ENCODE results near the gene RGS7.
"Not testable (repeated sequence)": the region's sequence is repeated elsewhere in the genome, so short reads cannot be mapped to it uniquely, and the experiment has no call there.

RGS7 gene

DNA sequence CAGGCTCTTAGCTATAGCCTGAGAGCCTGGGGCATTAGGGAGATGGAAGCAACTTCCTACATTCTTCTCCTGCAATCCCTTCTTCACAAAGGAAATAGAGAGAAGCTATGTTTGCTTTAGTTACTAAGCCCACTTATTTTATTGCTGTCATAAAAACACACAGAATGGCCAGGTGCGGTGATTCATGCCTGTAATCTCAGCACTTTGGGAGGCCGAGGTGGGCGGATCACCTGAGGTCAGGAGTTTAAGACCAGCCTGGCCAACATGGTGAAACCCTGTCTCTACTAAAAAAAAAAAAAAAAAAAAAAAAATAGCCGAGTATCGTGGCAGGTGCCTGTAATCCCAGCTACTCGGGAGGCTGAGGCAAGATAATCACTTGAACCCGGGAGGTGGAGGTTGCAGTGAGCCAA, 573.3 kb downstream of the RGS7 start:
- not testable (repeated sequence) for DNase-seq (ENCODE audit: low read depth in 2 of 2)

DNA sequence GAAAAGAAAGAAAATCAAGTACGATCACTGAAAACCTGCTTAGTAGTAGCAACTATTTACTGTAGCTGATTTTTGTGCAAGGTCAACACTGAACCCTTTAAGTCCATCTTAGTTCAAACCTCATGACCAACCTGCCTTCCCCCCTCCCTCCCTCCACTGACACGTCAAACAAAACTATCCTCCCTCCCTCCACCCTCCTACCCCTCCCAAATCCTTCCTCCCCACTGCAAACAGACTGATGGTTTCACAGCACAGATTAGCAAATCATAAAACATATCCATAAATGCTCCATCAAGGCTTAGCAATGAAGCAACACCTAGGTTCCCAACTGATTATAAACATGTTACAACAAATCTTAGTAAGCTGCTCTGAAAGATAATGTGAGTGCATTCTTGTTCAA, 580.8 kb downstream of the RGS7 start:
- DNase-seq (ENCODE audit: low read depth in 2 of 2), result no peak

DNA sequence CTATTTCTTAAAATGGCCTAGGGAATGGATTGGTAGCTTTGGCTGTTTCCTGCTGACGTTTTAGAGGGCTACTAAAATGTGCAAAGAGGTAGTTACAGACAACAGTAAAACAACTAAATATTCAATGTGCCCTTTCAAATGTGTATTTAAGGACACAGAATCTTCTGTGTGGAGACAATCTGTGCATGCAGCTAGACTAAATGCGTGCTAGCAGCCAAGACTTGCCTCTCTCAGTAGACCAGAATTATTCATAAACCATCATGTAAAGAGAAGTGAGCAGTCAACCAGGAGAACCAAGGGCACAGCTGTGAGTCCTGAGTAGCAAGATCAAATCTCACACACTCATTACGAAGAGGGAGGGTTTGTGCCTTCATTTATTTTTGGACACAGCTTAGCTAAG, 584.9 kb downstream of the RGS7 start:
- DNase-seq (ENCODE audit: low read depth in 2 of 2), result no peak

DNA sequence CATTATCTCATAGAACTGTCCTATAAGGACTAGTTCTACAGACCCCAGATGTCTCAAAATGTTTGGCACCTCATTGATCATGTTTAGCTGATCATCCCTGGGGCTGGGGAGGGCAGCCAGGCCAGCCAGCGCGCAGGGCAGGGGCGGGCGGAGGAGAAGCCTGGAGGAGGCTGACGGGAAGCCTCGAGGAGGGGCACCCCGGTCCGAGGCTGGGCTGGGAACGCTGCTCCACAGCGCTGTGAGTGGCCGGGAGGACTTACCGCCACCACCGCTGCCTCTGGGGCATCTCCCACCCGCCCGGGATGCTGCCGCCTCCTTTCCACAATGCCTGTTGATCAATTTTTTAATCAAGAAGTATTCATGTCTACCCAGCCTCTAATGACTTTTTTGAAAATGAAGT, 585.6 kb downstream of the RGS7 start:
- DNase-seq (ENCODE audit: low read depth in 2 of 2), result no peak

DNA sequence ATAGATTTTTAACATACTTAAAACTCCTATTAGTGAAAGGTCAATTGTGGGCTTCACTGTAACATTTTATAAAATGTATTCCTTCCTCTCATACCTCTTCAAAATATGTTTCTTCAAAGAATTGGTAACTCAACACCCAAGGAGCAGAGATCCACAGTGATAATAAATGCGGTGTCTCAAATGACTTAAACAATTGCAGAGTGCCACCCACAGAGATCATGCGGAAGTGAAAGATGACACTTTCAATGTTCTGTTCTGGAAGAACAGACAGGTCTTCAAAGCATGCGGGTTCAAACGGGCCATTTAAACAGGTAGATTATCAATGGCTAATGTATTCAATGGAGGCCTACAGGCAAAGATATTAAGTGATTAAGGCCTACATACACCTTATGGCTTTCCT, 588.0 kb downstream of the RGS7 start:
- DNase-seq (ENCODE audit: low read depth in 2 of 2), result no peak

DNA sequence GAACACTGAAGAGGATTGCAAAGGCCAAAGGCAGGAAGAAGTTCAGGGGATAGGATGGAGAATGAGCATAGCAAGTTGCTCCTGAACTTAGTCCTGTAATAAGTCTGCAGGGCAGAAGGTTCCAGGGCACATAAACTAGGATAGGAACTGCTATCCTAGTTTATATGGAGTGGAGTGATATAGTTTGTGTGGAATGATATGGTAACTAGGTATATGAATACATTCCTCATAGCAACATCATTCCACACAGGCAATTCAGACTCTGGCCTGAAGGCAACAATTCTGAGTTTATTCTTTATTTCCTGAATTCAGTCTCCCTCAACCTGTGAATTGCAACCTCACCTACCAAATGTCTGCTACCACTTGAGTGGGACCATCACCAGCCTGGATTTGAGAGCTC, 590.2 kb downstream of the RGS7 start:
- no peak for DNase-seq (ENCODE audit: low read depth in 2 of 2)

DNA sequence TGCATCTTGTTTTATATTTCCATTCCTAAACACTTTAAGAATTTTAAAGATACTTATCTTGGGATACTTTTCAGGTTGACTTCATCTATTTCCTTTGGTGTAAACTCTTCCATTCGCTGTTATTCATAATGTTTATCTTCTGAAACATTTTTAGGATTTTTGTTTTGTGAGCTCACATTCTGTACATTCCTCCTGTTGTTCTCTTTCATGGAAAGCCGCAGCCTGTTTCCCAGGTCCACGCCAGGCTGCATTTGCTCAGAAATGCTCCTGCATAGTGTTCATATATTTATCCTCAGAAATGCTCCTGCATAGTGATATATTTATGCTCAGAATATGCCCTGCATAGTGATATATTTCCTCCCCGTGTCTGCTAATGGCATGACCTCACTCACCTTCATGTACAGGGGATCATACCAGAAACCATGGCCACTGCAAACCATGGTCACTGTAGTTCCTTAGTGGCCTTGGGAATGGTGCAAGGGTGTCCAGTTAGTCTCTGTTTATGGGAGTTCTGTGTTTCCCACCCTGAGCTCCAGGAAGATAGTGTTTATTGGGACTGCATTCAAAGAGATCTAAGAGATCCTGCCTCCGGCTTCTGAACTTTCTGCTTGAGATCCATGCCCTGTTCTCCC, 591.2 kb downstream of the RGS7 start:
- DNase-seq (ENCODE audit: low read depth in 2 of 2), result no peak

DNA sequence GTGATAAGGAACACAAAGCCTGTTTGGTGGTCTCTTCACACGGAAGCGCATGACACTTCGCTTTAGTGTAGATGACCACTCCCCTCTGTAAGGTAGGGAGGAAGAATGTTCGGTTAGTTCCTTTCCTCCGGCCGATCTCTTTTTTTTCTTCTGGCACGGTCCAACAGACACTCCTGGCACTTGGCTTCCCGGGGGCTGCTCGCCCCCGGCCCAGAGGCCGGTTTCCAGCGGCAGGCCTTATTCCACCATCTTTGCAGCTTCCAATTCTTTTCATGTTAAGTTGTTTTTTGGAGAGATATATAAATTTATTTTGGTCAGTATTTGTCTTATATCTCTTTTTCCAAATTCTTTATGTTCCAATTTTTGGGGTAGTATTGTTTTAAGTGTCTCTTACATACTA, 593.2 kb downstream of the RGS7 start:
- DNase-seq (ENCODE audit: low read depth in 2 of 2), result no peak

DNA sequence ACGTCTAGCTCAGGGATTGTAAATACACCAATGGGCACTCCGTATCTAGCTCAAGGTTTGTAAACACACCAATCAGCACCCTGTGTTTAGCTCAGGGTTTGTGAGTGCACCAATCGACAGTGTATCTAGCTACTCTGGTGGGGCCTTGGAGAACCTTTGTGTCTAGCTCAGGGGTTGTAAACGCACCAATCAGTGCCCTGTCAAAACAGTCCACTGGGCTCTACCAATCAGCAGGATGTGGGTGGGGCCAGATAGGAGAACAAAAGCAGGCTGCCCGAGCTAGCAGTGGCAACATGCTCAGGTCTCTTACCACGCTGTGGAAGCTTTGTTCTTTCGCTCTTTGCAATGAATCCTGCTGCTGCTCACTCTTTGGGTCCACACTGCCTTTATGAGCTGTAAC, 593.9 kb downstream of the RGS7 start:
- not testable (repeated sequence) for DNase-seq (ENCODE audit: low read depth in 2 of 2)

DNA sequence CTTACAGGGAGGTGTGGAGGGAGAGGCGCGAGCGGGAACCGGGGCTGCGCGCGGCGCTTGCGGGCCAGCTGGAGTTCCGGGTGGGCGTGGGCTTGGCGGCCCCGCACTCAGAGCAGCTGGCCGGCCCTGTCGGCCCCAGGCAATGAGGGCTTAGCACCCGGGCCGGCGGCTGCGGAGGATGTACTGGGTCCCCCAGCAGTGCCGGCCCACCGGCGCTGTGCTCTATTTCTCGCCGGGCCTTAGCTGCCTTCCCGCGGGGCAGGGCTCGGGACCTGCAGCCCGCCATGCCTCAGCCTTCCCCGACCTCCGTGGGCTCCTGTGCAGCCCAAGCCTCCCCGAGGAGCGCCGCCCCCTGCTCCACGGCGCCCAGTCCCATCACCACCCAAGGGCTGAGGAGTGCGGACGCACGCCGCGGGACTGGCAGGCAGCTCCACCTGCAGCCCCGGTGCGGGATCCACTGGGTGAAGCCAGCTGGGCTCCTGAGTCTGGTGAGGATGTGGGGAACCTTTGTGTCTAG, 594.5 kb downstream of the RGS7 start:
- DNase-seq (ENCODE audit: low read depth in 2 of 2), result not testable (repeated sequence)

DNA sequence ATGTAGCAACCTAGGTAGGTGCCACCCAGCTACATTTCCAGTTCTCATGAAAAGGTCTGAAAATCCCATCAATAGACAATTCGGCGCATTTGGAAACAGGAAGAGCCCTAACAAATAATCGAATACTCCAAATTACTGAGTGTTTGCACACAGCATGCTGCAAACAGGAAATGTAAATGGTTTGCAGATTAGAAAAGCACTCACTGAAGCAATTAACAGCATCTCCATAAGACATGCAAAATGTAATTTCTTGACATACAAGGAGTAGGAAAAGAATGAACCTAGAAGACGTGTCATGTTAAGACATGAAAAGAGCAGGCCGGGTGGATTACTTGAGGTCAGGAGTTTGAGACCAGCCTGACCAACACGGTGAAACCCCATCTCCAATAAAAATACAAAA, 598.2 kb downstream of the RGS7 start:
- not testable (repeated sequence) for DNase-seq (ENCODE audit: low read depth in 2 of 2)

DNA sequence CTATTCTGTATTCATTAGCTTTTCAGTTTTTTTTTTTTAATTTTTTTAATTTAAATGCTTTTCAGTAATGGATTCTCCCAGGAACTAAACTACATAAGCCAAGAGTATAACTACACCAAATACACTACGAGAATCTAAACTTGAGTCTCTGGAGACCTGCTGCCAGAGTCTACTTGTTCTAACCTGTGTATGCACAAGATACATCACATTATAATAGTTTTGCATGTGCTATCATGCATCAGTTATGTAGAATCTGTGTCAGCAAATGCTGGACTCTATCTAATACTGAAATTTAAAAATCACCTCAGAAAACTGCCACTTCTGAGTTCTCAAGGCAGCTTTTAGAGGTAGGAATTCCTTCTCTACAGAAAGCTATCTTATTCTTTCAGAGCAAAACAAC, 598.7 kb downstream of the RGS7 start:
- DNase-seq (ENCODE audit: low read depth in 2 of 2), result no peak

DNA sequence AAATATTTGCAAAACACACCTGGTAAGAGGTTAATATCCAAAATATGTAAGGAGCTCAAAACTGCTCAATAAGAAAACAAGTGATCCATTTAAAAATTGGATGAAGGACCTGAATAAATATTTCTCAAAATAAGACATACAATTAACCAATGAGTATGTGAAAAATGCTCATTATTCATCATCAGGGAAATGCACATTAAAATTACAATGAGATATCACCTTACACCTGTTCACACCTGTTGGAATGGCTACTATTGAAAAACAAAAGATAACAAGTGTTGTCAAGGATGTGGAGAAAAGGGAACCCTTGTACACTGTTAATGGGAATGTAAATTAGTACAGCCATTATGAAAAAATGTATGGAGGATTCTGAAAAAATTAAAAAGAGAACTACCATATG, 609.1 kb downstream of the RGS7 start:
- no peak for DNase-seq (ENCODE audit: low read depth in 2 of 2)

DNA sequence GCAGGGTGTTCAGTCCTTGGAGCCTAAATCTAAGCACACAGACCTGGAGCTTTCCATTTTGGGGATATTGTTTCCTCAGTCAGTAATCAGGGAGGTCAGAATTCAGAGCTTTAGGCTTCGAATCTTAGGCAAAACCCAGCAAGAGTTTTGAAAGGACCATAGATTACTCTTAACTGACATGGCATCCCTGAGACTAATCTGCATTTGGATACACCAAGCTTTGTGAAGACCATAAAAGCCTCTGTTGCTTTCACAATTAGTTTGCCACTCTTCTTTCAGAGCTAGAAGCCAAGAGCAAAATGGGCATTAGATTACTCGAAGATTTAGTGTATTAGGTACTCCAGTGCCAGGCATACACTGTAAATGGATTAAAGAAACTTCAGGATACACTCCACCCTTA, 613.3 kb downstream of the RGS7 start:
- no peak for DNase-seq (ENCODE audit: low read depth in 2 of 2)

DNA sequence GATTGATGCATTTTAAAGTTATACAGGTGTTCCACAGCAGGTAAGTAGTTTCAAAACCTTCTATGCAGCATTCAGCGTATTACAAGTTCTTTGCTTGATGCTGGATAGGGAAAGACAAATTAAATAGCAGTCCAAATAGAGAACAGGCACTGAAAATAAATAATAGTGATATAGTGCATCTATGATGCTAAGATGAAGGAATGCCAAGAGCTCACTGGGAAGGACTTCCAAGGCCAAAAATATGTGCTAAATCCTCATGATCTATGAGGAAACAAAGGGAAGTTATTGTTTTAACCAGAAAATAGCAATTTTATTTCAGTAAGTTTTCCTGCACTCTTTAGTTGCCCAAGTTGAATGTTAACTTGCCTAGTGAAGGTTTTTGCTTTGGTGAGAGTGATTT, 617.3 kb downstream of the RGS7 start:
- no peak for DNase-seq (ENCODE audit: low read depth in 2 of 2)

DNA sequence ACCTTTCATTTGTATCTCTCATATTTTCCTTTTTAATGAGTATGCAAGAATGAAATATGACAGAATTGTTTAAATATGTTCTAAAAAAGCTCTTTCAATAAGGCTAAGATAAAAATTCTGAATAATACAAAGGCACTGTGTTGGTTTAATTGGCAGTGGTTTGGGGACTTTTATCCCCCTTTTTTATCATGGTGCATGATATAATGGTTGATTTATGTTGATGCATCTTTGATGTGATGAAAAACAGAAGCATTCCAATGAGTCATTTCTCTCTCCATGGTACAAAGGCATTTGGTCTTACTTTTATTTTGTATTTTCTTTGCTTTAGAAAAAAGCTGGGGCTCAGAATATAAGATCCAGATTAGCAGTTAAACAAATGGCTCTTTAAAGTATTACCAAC, 617.9 kb downstream of the RGS7 start:
- no peak for DNase-seq (ENCODE audit: low read depth in 2 of 2)

DNA sequence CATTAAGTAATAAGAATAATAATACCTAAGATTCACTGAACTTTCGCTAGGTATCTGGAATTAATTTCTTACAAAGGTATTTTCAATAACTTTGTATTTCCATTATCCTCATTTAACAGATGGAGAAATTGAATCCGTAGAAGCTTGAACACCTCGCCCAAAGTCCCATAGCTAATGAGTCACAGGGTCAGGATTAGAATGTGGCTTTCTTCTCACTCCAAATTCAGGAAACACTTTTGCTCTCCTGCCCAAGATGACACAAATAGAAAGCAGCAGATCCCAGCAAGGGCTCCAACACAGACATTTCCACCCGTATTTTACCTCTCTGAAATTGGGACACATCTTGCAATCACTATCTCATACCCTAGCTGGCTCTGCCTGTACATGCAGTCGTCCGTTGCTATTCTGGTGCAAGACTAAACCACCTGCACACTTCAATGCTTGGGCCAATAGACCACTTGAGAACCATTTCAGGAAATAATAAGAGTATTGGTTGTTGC, 619.2 kb downstream of the RGS7 start:
- no peak for DNase-seq (ENCODE audit: low read depth in 2 of 2)

DNA sequence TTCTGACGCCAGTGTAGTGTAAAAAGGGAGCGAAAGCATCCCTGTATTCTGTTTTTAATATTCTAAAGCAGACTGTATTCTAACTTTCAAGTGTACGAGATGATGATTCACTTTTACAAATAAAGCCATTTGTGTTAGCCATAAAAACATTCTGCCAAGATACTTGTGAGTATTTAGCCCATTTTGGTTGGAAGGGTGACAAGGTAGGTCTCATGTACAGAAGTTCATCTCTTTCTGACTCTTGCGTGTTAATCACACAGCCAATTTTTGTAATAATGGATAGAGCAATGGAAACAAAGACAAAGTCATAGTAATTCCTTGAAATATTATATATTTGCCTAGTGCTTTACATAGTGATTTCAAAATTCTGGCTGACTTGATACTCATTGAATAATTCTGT, 619.7 kb downstream of the RGS7 start:
- no peak for DNase-seq (ENCODE audit: low read depth in 2 of 2)

DNA sequence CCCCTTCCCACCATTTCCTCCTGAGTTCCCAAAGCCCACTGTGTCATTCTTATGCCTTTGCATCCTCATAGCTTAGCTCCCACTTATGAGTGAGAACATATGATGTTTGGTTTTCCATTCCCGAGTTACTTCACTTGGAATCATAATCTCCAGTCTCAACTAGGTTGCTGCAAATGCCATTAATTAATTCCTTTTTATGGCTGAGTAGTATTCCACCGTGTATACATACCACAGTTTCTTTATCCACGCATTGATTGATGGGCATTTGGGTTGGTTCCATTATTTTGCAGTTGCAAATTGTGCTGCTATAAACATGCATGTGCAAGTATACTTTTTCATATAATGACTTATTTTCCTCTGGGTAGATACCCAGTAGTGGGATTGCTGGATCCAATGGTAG, 622.3 kb downstream of the RGS7 start:
- not testable (repeated sequence) for DNase-seq (ENCODE audit: low read depth in 2 of 2)

DNA sequence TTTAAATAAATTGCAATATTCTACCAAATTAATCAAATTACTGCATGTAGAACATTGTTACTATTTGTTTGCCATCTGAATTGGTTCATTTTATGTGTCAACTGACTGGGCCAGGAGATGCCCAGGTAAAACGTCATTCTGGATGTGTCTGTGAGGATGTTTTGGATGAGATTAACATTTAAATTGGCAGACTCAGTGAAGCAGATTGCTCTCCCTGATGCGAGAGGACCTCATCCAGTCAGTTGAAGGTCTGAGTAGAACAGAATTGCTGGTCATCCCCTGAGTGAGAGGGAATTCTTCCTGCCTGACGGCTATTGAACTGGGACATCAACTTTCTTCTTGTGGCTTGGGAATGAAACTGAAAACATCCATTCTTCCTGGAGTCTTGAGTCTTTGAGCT, 623.0 kb downstream of the RGS7 start:
- no peak for DNase-seq (ENCODE audit: low read depth in 2 of 2)

DNA sequence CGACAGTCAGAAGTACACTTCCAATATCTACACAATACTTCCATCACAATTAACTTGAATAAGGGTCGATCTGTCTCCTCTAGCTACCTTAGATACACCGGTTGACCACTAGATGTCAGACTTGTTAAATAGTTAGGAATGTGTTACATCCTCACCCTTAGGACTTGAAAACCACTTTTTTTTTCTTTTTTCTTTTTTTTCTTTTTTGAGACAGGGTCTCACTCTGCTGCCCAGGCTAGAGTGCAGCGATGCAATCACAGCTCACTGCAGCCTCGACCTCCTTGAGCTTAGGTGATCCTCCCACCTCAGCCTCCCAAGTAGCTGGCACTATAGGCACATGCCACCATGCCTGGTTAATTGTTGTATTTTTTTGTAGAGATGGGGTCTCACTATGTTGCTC, 624.6 kb downstream of the RGS7 start:
- DNase-seq (ENCODE audit: low read depth in 2 of 2), result no peak

All from stimulated activated CD8-positive, alpha-beta memory T cell treated with anti-CD3 and anti-CD28 coated beads, Interleukin-2, amount 100 ng/mL, for 48 hours (primary cell).